ENCODE results near the gene MMAA. TPM values are rescaled to one million over a fixed set of nuclear protein-coding genes. Genes with fewer than 3 reads are reported as not detected.

MMAA gene
- total RNA-seq, 1 donor from 2014 or later = 5.6 TPM

DNA sequence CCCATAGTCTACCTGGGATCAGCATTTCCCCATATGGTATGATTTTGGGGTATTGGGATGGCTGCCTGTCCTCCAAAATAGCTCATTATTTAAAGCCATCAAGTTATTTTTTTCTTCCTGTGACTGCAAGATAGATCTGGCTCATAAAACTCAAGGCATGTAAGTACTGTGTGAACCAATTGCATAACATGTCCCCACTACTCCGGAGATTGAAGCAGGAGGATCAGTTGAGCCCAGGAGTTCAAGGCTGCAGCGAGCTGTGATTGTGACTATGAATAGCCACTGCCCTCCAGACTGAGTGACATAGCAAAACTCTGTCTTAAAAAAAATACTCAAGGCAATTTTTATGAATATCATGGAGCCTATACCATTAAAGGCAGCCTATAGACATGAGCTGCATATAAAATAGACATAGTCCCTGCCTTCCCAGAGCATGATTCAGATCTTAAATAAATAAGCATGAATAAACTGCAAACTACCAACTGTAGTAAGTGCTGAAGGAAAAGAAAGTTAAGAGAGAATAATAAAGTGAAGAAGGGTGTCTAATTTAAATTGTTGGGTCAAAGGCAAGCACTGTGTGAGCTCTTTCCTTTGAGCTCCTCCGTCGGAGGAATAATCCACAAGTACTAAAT lies 16.9 kb upstream of the MMAA start:
- H3K4me3 ChIP-seq (ENCODE audit: low read depth, low read length) = no peak overlapping the region
- DNase-seq (ENCODE audit: low read depth) = no peak
- TF ChIP-seq, protein P1, sequence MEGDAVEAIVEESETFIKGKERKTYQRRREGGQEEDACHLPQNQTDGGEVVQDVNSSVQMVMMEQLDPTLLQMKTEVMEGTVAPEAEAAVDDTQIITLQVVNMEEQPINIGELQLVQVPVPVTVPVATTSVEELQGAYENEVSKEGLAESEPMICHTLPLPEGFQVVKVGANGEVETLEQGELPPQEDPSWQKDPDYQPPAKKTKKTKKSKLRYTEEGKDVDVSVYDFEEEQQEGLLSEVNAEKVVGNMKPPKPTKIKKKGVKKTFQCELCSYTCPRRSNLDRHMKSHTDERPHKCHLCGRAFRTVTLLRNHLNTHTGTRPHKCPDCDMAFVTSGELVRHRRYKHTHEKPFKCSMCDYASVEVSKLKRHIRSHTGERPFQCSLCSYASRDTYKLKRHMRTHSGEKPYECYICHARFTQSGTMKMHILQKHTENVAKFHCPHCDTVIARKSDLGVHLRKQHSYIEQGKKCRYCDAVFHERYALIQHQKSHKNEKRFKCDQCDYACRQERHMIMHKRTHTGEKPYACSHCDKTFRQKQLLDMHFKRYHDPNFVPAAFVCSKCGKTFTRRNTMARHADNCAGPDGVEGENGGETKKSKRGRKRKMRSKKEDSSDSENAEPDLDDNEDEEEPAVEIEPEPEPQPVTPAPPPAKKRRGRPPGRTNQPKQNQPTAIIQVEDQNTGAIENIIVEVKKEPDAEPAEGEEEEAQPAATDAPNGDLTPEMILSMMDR (conservative IDR thresholded peaks at IDR 0.05; ENCODE audit: low read depth, low read length) = no peak

DNA sequence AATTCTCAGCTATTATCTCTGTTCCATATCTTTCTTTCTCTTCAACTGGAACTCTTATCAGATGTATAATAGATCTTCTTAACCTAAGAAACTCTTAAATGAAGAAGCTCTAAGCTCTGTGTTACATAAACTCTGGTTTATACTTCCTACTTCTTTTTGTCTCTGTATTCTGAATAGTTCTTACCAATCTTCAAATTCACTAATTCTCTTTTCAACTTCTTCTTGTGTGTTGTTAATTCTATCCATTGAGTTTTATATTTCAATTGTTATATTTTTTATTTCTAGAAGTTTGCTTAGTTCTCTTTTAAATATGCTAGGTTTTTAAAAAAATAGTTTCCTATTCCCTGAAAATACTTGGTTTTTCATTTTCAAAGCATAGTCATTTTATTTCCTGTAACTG lies 13.2 kb upstream of the MMAA start:
- DNase-seq (ENCODE audit: low read depth) = no peak
- H3K4me3 ChIP-seq (ENCODE audit: low read depth, low read length) = no peak overlapping the region
- TF ChIP-seq, protein P1 (conservative IDR thresholded peaks at IDR 0.05; ENCODE audit: low read depth, low read length) = no peak

DNA sequence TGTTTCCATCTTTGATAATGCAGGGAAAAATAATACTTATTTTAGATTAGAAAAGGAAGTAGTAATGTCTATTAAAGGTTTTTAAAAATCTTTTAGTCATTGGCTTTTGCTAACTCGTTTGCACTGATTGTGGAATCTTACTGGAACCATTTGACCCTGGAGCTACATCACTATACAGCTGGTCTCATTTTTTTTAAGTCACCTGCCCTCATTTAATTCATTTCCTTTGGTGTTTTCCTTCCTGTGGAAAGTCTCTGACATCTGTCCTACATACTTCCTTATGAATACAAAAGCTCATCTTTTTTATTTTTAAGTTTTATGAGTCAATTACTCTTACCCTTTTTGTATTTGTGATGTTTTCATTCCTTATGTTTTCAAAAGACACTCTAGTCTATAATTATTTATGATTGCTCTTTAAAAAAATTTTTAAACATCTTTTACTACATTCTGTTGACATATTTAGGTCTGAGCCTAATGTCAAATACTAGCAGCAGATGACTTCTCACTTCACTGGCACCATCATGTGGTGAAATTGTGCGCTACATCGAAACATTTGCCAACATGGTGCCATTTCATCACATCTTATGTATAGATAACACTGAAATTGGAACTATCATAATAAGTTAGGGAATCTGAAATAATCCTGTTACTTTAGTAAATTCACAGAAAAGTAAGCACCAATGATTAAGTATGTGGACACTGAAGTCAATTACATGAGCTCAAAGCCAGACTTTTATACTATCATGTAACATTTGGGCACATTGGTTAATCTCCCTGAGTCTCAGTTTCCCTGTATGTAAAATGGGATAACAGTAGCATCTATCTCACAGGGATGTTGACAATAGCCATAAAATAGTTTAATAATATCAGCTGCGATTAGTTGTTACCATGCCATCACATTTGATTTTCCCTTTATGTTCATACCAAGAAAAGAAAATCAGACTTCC lies 9.4 kb upstream of the MMAA start:
- no peak for DNase-seq (ENCODE audit: low read depth)
- H3K4me3 ChIP-seq (ENCODE audit: low read depth, low read length) = no peak overlapping the region
- TF ChIP-seq, protein P1 (conservative IDR thresholded peaks at IDR 0.05; ENCODE audit: low read depth, low read length) = peak; percentile 90

DNA sequence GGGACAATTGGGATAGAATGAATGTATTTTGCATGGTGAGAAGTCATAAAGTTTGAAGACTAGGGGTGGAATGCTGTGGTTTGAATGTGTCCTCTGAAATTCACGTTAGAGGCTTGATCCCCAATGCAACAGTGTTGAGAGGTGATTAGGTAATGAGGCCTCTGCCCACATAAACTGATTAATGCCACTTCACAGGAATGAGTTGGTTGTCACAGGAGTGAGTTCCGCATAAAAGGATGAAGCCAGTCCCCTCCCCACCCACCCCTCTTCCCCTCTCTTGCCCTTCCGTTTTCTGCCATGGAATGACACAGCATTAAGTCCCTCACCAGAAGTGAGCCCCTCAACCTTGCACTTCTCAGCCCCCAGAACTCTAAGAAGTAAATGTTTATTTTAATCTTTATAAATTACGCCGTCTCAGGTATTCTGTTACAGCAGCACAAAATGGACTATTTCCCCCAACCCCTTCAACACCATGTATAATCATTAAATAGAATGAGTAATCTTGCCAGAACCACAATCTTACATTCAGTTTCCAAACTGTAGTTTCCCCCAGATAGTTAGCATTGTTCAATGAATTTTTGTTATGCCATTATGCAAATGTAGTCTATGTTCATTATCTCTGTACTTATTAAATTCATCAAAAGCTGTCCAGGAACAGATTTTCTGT lies 5.5 kb upstream of the MMAA start:
- DNase-seq (ENCODE audit: low read depth) = peak; percentile 51
- peak overlapping the region; percentile 41 for H3K4me3 ChIP-seq (ENCODE audit: low read depth, low read length)
- TF ChIP-seq, protein P1 (conservative IDR thresholded peaks at IDR 0.05; ENCODE audit: low read depth, low read length) = no peak

DNA sequence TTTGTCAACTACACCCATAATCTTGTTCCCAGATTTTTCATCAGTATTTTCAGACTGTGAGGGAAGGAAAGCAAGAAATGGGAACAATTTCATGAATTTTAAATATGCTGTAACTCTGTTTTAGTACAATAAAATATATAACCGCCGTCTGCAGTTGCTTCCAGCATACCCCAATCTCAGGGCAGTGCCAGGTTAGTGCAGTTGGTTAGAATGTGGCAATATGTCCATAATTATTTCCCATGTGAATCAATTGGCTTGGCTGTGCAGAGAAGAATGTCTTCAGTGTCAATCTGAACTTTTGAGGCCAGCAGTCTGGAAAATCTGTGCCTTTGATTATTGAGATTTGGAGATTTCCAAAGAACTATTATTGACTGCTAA lies 5.0 kb upstream of the MMAA start:
- peak overlapping the region; percentile 41 for H3K4me3 ChIP-seq (ENCODE audit: low read depth, low read length)
- TF ChIP-seq, protein P1 (conservative IDR thresholded peaks at IDR 0.05; ENCODE audit: low read depth, low read length) = no peak
- peak; percentile 37 for DNase-seq (ENCODE audit: low read depth)

DNA sequence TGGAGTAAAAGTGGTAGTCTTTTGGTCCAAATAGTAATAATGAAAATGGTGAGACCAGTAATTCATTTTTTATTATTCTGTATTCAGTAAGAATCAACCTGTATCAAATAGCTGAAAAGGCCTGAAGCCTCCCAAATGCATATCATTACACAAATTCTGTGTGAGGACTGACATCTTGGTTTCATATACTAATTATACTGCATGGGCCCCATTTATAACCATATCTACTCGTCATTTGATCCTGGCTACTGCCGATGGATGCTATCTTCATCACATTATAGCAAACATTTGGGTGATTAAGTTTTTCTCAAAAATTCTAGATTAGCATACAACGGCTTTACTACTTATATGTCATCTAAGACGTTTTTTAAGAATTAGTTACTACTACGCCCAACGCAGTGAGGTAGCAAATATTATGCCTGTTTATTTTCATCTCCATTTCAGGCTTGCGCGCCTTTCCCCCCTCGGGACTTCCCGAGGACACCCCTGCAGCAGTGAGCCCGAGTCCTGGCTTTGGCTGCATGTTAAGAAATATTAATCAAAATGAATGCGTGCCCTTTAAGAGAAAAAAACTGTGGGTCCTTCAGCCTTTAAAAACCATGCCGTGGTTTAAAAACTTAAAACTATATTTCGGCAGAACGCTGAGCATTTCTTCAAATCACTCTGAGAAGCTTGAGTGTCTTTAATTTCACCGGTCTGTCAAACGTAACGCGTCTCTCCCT lies 814 bp upstream of the MMAA start:
- peak overlapping the region; percentile 87 for H3K4me3 ChIP-seq (ENCODE audit: low read depth, low read length)
- TF ChIP-seq, protein P1 (conservative IDR thresholded peaks at IDR 0.05; ENCODE audit: low read depth, low read length) = no peak
- no peak for DNase-seq (ENCODE audit: low read depth)

Data from epithelial cell of proximal tubule (primary cell).